IMR-90 (cell line): Measurements from ENCODE around the gene SPAG8. TPM values are rescaled to one million over a fixed set of nuclear protein-coding genes. Genes with fewer than 3 reads are reported as not detected.

Experiments used
- ATAC-seq: fragments of 200-7000 bp; cut with Tn5 transposase; 2 replicates; pipeline ENCODE4 v1.9.1; 2020; ENCODE audit warnings: low read depth, mild to moderate bottlenecking, moderate library complexity
- BruUV-seq: library from RNA; stranded (reverse); fragments of 400-500 nt; replicated peaks from 2 replicates; lab custom pipeline; 2021; lab: Mats Ljungman, UMichigan
- CTCF ChIA-PET: fragments of 300-600 bp; formaldehyde crosslinking; extraction: SDS; loops from one replicate; lab custom pipeline; 2021; ENCODE audit warnings: antibody characterized with exemption; lab: Yijun Ruan, JAX
- POLR2A ChIA-PET: fragments of 300-600 bp; sonication (Branson Sonifier 250); formaldehyde crosslinking; loops from one replicate; lab custom pipeline; 2022; ENCODE audit warnings: antibody characterized with exemption; ENCODE audit not compliant: unreplicated experiment; lab: Charles Lee
- DNase-seq: peaks from one replicate; pipeline ENCODE4 v3.0.0; 2013
- H2AFZ ChIP-seq: replicated peaks from 2 replicates; pipeline ENCODE3; 2013; ENCODE audit warnings: low read length, mild to moderate bottlenecking; ENCODE audit not compliant: poor library complexity
- H2AK5ac ChIP-seq: 2 replicates; pipeline ENCODE4 v1.6.1; 2013; ENCODE audit warnings: low read depth, low read length, inconsistent platforms
- H2AK9ac ChIP-seq: replicated peaks from 2 replicates; pipeline ENCODE3; 2013; ENCODE audit warnings: mild to moderate bottlenecking, low read depth, low read length, moderate library complexity; ENCODE audit not compliant: poor library complexity
- H2BK120ac ChIP-seq: 2 replicates; pipeline ENCODE4 v1.6.1; 2013; ENCODE audit warnings: low read depth, low read length, inconsistent platforms
- H2BK15ac ChIP-seq: 3 replicates; pipeline ENCODE4 v1.6.1; 2013; ENCODE audit warnings: low read depth, low read length, inconsistent platforms
- H2BK20ac ChIP-seq: 2 replicates; pipeline ENCODE4 v1.6.1; 2013; ENCODE audit warnings: low read depth, mild to moderate bottlenecking, inconsistent platforms, low read length, moderate library complexity
- H2BK5ac ChIP-seq: 2 replicates; pipeline ENCODE4 v1.6.1; 2013; ENCODE audit warnings: mild to moderate bottlenecking, low read depth, low read length, inconsistent platforms; ENCODE audit not compliant: poor library complexity, severe bottlenecking
- H3K14ac ChIP-seq: replicated peaks from 2 replicates; pipeline ENCODE4 v1.6.1; 2013; ENCODE audit warnings: low read depth, low read length, inconsistent platforms
- H3K18ac ChIP-seq: 2 replicates; pipeline ENCODE4 v1.6.1; 2013; ENCODE audit warnings: low read depth, low read length, control low read depth
- H3K23ac ChIP-seq: 2 replicates; pipeline ENCODE4 v1.6.1; 2013; ENCODE audit warnings: low read depth, low read length, inconsistent platforms
- H3K27ac ChIP-seq: 2 replicates; pipeline ENCODE4 v1.5.1; 2013; ENCODE audit warnings: mild to moderate bottlenecking, control low read depth, low read length; ENCODE audit not compliant: insufficient read depth
- H3K27me3 ChIP-seq: 2 replicates; pipeline ENCODE4 v1.6.1; 2013; ENCODE audit warnings: low read length; ENCODE audit not compliant: control insufficient read depth, insufficient read depth
- H3K36me3 ChIP-seq: 2 replicates; pipeline ENCODE4 v1.6.1; 2013; ENCODE audit warnings: low read length, mixed read lengths; ENCODE audit not compliant: control insufficient read depth, insufficient read depth
- H3K4ac ChIP-seq: 2 replicates; pipeline ENCODE4 v1.6.1; 2013; ENCODE audit warnings: low read depth, low read length, inconsistent platforms
- H3K4me1 ChIP-seq: 2 replicates; pipeline ENCODE4 v1.6.1; 2013; ENCODE audit warnings: low read length, mixed read lengths; ENCODE audit not compliant: control insufficient read depth, insufficient read depth
- H3K4me2 ChIP-seq: 2 replicates; pipeline ENCODE4 v1.6.1; 2013; ENCODE audit warnings: low read depth, mild to moderate bottlenecking, control low read depth, low read length, moderate library complexity
- H3K4me3 ChIP-seq: 2 replicates; pipeline ENCODE4 v1.5.1; 2013; ENCODE audit warnings: low read depth, mild to moderate bottlenecking, control low read depth, low read length, moderate library complexity; ENCODE audit not compliant: insufficient read depth
- H3K56ac ChIP-seq: 2 replicates; pipeline ENCODE4 v1.6.1; 2013; ENCODE audit warnings: low read length, inconsistent platforms; ENCODE audit not compliant: insufficient read depth; ENCODE audit errors: extremely low read depth
- H3K79me1 ChIP-seq, 2 experiments: 2 replicates each; pipeline ENCODE4 v1.6.1; 2013; ENCODE audit warnings: low read length in 2 of 2, inconsistent platforms in 1 of 2, low read depth in 1 of 2
- H3K9ac ChIP-seq: 2 replicates; pipeline ENCODE4 v1.6.1; 2013; ENCODE audit warnings: low read depth, low read length, control low read depth
- H3K9me1 ChIP-seq: 2 replicates; pipeline ENCODE4 v1.6.1; 2013; ENCODE audit warnings: low read length, inconsistent platforms; ENCODE audit not compliant: insufficient read depth
- H3K9me3 ChIP-seq: 2 replicates; pipeline ENCODE4 v1.6.1; 2013; ENCODE audit warnings: low read length; ENCODE audit not compliant: control insufficient read depth, insufficient read depth
- H4K20me1 ChIP-seq: 2 replicates; pipeline ENCODE4 v1.6.1; 2013; ENCODE audit warnings: low read length, inconsistent platforms; ENCODE audit not compliant: insufficient read depth
- H4K5ac ChIP-seq: 2 replicates; pipeline ENCODE4 v1.6.1; 2013; ENCODE audit warnings: mild to moderate bottlenecking, low read depth, low read length, control low read depth
- H4K8ac ChIP-seq, 2 experiments: 2 replicates each; pipeline ENCODE4 v1.6.1; 2013; ENCODE audit warnings: low read depth in 2 of 2, low read length in 2 of 2, control low read depth in 1 of 2, inconsistent platforms in 1 of 2
- H4K91ac ChIP-seq: 2 replicates; pipeline ENCODE4 v1.6.1; 2013; ENCODE audit warnings: low read depth, low read length, inconsistent platforms; ENCODE audit not compliant: insufficient read depth
- BHLHE40 ChIP-seq: fragments of 150-350 bp; IDR thresholded peaks from 2 replicates; pipeline ENCODE4 v1.6.1; 2016; ENCODE audit warnings: mild to moderate bottlenecking, low read depth, low read length
- MXI1 ChIP-seq: IDR thresholded peaks from 2 replicates; pipeline ENCODE4 v1.6.1; 2012; ENCODE audit warnings: low read depth, mild to moderate bottlenecking, low read length, moderate library complexity, borderline replicate concordance
- NFE2L2 ChIP-seq: fragments of 150-350 bp; IDR thresholded peaks from 2 replicates; pipeline ENCODE4 v1.6.1; 2016; ENCODE audit warnings: low read depth, mild to moderate bottlenecking, low read length
- SMC3 ChIP-seq: fragments of 150-350 bp; IDR thresholded peaks from 2 replicates; pipeline ENCODE4 v1.6.1; 2016; ENCODE audit warnings: low read depth, mild to moderate bottlenecking, antibody characterized with exemption, low read length, moderate library complexity
- USF2 ChIP-seq: fragments of 150-350 bp; IDR thresholded peaks from 2 replicates; pipeline ENCODE4 v1.6.1; 2017; ENCODE audit warnings: mild to moderate bottlenecking, antibody characterized with exemption, low read length, low read depth
- WGBS, 2 experiments: methylation state at CpG; one replicate each; pipeline versions ENCODE4 v1.1.5 to v1.1.7; 2013; ENCODE audit warnings: missing lambda C conversion rate in 2 of 2; ENCODE audit not compliant: insufficient read length in 1 of 2; ENCODE audit errors: extremely low coverage in 2 of 2; 5-methylcytosine and 5-hydroxymethylcytosine counted together
- dilution Hi-C: fragments of 300-500 bp; cut with HindIII; formaldehyde crosslinking; loops from one replicate; pipeline ENCODE4 v1.14.3; 2018; ENCODE audit warnings: low sequenced_read_pairs; ENCODE audit not compliant: unreplicated experiment
- in situ Hi-C: fragments of 300-500 bp; cut with MboI; formaldehyde crosslinking; loops from 3 replicates; pipeline ENCODE4 v1.14.3; 2019; ENCODE audit warnings: low sequenced_read_pairs, inconsistent platforms, mixed read lengths
- intact Hi-C: fragments of 100-400 bp; cut with micrococcal nuclease; formaldehyde crosslinking; loops from 2 replicates; pipeline ENCODE4 v1.10.0; 2022
- polyA plus RNA-seq, 3 experiments: library from polyadenylated mRNA; depleted of rRNA; stranded (reverse); fragments of >200 nt; gene quantifications; 2 replicates each; pipeline ENCODE4 v1.2.3, GENCODE V29; 2012; ENCODE audit warnings: low replicate concordance in 1 of 3
- total RNA-seq: library from RNA; depleted of rRNA; stranded (reverse); fragments of >200 nt; gene quantifications from 2 replicates; pipeline ENCODE4 v1.2.3, GENCODE V29; 2012

The SPAG8 gene
- total and polyA plus RNA-seq, 2 of the 4 experiments (the other 2 are of a cell fraction) = 0.72 to 0.84 TPM

DNA sequence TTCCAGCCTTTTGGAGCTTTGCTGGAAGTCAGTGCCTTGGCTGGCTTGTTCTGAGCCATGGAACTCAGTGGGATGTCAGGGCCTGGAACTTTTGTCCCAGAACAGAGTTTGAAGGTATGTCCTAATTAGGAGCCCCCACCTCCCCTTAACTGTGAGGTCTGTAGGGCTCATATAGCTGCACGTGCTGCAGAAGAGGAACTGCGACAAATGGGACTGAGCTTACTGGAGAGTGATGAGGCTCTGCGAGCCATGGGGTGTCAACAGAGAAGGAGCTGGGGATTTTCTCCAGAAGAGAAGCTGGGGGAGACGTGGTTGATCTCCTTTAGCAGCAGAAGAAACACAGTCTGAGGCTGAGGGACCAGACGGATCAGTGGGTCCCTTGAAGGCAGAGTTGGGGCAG is 27.9 kb upstream of the SPAG8 start:
- Histone ChIP-seq H3K18ac (no peak overlapping the region), H3K27me3 (no peaks in the 10 kb centered on the region), H4K8ac (no peak overlapping the region), H2AK5ac (no peak overlapping the region), H3K4me2 (no peak overlapping the region), H4K91ac (no peak overlapping the region), H2BK20ac (no peak overlapping the region), H3K14ac (no peak overlapping the region), H2BK120ac (no peak overlapping the region), H3K9me3 (no peaks in the 10 kb centered on the region), H4K20me1 (peaks cover 9% of the 10 kb centered on the region; the same call in 1 of the 2 replicates), H3K4me1 (peaks cover 8% of the 10 kb centered on the region), H4K5ac (no peak overlapping the region), H3K56ac (no peak overlapping the region), H3K4me3 (no peak overlapping the region), H2BK15ac (no peak overlapping the region), H3K4ac (no peak overlapping the region), H3K27ac (no peak overlapping the region), H3K9me1 (peaks cover 10% of the 10 kb centered on the region), H3K9ac (no peak overlapping the region), H3K79me1 (no peaks in the 10 kb centered on the region), H2BK5ac (no peak overlapping the region), H2AFZ (no peak overlapping the region), H2AK9ac (peak overlapping the region; percentile 45), H3K23ac (no peak overlapping the region), H3K36me3 (peaks cover 2% of the 10 kb centered on the region; the same call in 1 of the 2 replicates)
- WGBS, 2 experiments = 83% methylated on average over 2 of the region's 5 CpGs; no CpG with 5 or more reads in 1 of the 2 experiments
- CTCF ChIA-PET = interaction anchor here (1.2 kb wide), 1 partner anchor 14 kb away, joined by 3 read pairs; no protein-coding TSS in a partner anchor
- BruUV-seq = no TSS peak
- in situ Hi-C loops (no loop called here), dilution Hi-C loops (no loop called here), intact Hi-C loops (no loop called here)
- DNase-seq (no peak), ATAC-seq (no peak)
- no peak for TF ChIP-seq MXI1
- no peak for TF ChIP-seq NFE2L2
- no peak for TF ChIP-seq SMC3
- no peak for TF ChIP-seq USF2
- no peak for TF ChIP-seq BHLHE40
- POLR2A ChIA-PET = no interaction called here
